Tibial nerve (tissue), 4 donors: ENCODE results near the gene SNAP29. TPM values are rescaled to one million over a fixed set of nuclear protein-coding genes. Genes with fewer than 3 reads are reported as not detected.

Experiments
- DNase-seq, 2 donors: peaks; one replicate each; pipeline ENCODE4 v3.0.0-alpha.2; 2019; ENCODE audit warnings: low spot score in 2 of 2
- H3K27ac ChIP-seq, 4 donors: fragments of 200-600 bp; sonication (generic) in 3 of 4; one replicate each; pipeline ENCODE4 v1.5.1; 2017 to 2019; ENCODE audit warnings: mild to moderate bottlenecking in 1 of 4
- H3K27me3 ChIP-seq, 2 donors: fragments of 200-600 bp; sonication (generic) in 1 of 2; one replicate each; pipeline versions ENCODE4 v1.5.1 to v1.6.0; 2017 to 2019
- H3K36me3 ChIP-seq, 3 donors: fragments of 200-600 bp; sonication (generic); one replicate each; pipeline ENCODE4 v1.5.1; 2018 to 2019
- H3K4me1 ChIP-seq, 4 donors: fragments of 200-600 bp; sonication (generic) in 3 of 4; one replicate each; pipeline ENCODE4 v1.5.1; 2017 to 2019
- H3K4me3 ChIP-seq, 4 donors: fragments of 200-600 bp; sonication (generic) in 3 of 4; one replicate each; pipeline ENCODE4 v1.5.1; 2017 to 2019; ENCODE audit warnings: mild to moderate bottlenecking in 1 of 4, moderate library complexity in 1 of 4
- H3K9me3 ChIP-seq, 4 donors: fragments of 200-600 bp; sonication (generic) in 3 of 4; one replicate each; pipeline ENCODE4 v1.5.1; 2017 to 2019
- EP300 ChIP-seq, 2 donors: sonication (generic); formaldehyde crosslinking; IDR thresholded peaks; one replicate each; pipeline ENCODE4 v1.6.1; 2017; ENCODE audit warnings: antibody characterized with exemption in 2 of 2, mild to moderate bottlenecking in 1 of 2
- POLR2A ChIP-seq, 2 donors: fragments of 450-650 bp; IDR thresholded peaks; one replicate each; pipeline ENCODE4 v1.6.1; 2017; ENCODE audit warnings: antibody characterized with exemption in 2 of 2, mild to moderate bottlenecking in 2 of 2, moderate library complexity in 2 of 2
- WGBS, 2 donors: methylation state at CpG; one replicate each; pipeline ENCODE4 v1.1.5; 2018; 5-methylcytosine and 5-hydroxymethylcytosine counted together
- total RNA-seq, 4 donors: library from RNA; depleted of rRNA; stranded (reverse); fragments of >200 nt; gene quantifications; one replicate each; pipeline ENCODE4 v1.1.0, GENCODE V29; 2016
- TF ChIP-seq, protein P1 (sequence below), 5 experiments: fragments of 200-600 bp in 3 of 5; fragments of 450-650 bp in 2 of 5; sonication (generic) in 3 of 5; IDR thresholded peaks; one replicate each; pipeline ENCODE4 v1.5.1; 2016 to 2019; ENCODE audit warnings: antibody characterized with exemption in 5 of 5, mild to moderate bottlenecking in 3 of 5, moderate library complexity in 2 of 5

Gene SNAP29
- total RNA-seq, 4 donors from 2014 or later, result 18.3 to 36.1 (median 19.6) TPM

DNA sequence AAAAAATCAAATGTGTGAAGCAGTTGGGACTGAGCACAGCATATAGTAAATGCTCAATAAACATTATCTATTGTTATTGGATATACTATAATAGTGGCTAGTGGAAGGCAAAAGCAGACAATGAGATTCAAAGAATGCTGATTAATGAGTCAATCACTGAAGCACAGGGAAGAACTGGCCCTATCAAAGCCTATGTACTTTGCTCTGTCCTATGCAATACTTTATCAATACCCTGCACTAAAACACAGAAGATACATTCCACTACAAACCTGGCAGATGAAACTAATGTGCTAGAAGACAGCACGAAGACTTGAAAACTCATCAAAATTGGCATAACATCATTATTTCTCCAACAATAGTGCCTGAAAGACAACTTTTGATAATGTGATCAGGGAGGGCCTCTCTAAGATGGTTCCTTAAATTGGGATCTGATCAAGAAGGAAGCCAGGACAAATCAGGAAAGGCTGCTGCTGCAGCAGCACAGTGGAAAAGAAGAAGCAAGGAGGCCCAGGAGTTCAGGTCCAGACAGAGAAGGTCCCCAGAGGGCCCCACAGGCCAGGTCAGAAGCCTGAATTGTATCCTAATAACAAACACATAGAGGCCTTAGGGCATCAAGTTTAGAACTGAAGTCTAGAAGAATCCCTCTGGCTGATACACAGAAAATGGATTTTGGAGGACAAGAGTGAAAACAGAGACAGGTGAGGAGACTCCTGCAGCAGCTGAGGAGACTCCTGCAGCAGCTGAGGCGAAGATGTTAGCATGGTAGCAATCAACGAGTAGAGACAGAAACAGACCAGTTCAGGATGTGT lies 18.8 kb upstream of the SNAP29 start:
- Histone ChIP-seq H3K4me1 (peaks cover 0 to 8% (median 0%) of the 10 kb centered on the region in 4 donors), H3K4me3 (no peak overlapping the region), H3K27ac (no peak overlapping the region), H3K27me3 (no peaks in the 10 kb centered on the region), H3K36me3 (no peaks in the 10 kb centered on the region), H3K9me3 (no peaks in the 10 kb centered on the region)
- no peak for DNase-seq
- 87% methylated on average over 3 of the region's 3 CpGs for WGBS, 2 donors
- TF ChIP-seq EP300 (IDR thresholded peaks at IDR 0.05) (no peak), POLR2A (IDR thresholded peaks at IDR 0.05) (no peak)
- TF ChIP-seq, protein P1, sequence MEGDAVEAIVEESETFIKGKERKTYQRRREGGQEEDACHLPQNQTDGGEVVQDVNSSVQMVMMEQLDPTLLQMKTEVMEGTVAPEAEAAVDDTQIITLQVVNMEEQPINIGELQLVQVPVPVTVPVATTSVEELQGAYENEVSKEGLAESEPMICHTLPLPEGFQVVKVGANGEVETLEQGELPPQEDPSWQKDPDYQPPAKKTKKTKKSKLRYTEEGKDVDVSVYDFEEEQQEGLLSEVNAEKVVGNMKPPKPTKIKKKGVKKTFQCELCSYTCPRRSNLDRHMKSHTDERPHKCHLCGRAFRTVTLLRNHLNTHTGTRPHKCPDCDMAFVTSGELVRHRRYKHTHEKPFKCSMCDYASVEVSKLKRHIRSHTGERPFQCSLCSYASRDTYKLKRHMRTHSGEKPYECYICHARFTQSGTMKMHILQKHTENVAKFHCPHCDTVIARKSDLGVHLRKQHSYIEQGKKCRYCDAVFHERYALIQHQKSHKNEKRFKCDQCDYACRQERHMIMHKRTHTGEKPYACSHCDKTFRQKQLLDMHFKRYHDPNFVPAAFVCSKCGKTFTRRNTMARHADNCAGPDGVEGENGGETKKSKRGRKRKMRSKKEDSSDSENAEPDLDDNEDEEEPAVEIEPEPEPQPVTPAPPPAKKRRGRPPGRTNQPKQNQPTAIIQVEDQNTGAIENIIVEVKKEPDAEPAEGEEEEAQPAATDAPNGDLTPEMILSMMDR (IDR thresholded peaks at IDR 0.05), result no peak

DNA sequence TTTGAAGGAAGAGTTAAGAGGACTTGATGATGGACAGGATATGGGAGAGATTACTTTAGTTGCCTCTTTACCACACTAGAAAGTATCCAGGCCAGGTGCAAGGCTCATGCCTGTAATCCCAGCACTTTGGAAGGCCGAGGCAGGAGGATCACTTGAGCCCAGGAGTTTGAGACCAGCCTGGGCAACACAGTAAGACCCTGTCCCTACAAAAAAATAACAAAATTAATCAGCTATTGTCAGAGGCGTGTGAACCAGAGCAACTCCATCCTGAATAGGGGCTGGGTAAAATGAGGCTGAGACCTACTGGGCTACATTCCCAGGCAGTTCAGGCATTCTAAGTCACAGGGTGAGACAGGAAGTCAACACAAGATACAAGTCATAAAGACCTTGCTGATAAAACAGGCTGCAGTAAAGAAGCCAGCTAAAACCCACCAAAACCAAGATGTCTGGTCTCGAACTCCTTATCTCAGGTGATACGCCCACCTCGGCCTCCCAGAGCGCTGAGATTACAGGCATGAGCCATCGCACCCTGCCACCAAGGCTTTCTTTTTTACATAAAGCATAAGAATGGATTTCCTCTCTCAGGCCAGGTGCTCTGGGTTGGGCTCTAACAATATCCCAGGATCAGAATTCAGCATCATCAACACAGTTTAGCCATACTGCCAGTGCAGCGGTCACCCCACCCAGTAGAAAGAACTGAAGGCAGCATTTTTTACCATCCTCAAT lies 18.0 kb upstream of the SNAP29 start:
- DNase-seq, result no peak
- no peak overlapping the region for H3K27ac ChIP-seq
- peaks cover 0 to 8% (median 2%) of the 10 kb centered on the region in 4 donors for H3K4me1 ChIP-seq
- TF ChIP-seq, protein P1 (IDR thresholded peaks at IDR 0.05), result no peak
- TF ChIP-seq EP300 (IDR thresholded peaks at IDR 0.05), result no peak
- TF ChIP-seq POLR2A (IDR thresholded peaks at IDR 0.05), result no peak
- H3K27me3 ChIP-seq, result no peaks in the 10 kb centered on the region
- no peaks in the 10 kb centered on the region for H3K9me3 ChIP-seq
- no peak overlapping the region for H3K4me3 ChIP-seq
- H3K36me3 ChIP-seq, result no peaks in the 10 kb centered on the region
- WGBS, 2 donors, result 80 to 88% methylated on average over 8 of the region's 8 CpGs

GRCh38 chr22:20843501-20843900 lies 15.3 kb upstream of the SNAP29 start:
- no peak for DNase-seq
- Histone ChIP-seq H3K36me3 (no peaks in the 10 kb centered on the region), H3K4me1 (peaks cover 0 to 8% (median 2%) of the 10 kb centered on the region in 4 donors), H3K27ac (no peak overlapping the region), H3K27me3 (no peaks in the 10 kb centered on the region), H3K4me3 (no peak overlapping the region), H3K9me3 (no peaks in the 10 kb centered on the region)
- WGBS, 2 donors, result 61 to 77% methylated on average over 2 of the region's 2 CpGs
- TF ChIP-seq, protein P1 (IDR thresholded peaks at IDR 0.05), result no peak
- TF ChIP-seq EP300 (IDR thresholded peaks at IDR 0.05) (no peak), POLR2A (IDR thresholded peaks at IDR 0.05) (no peak)

DNA sequence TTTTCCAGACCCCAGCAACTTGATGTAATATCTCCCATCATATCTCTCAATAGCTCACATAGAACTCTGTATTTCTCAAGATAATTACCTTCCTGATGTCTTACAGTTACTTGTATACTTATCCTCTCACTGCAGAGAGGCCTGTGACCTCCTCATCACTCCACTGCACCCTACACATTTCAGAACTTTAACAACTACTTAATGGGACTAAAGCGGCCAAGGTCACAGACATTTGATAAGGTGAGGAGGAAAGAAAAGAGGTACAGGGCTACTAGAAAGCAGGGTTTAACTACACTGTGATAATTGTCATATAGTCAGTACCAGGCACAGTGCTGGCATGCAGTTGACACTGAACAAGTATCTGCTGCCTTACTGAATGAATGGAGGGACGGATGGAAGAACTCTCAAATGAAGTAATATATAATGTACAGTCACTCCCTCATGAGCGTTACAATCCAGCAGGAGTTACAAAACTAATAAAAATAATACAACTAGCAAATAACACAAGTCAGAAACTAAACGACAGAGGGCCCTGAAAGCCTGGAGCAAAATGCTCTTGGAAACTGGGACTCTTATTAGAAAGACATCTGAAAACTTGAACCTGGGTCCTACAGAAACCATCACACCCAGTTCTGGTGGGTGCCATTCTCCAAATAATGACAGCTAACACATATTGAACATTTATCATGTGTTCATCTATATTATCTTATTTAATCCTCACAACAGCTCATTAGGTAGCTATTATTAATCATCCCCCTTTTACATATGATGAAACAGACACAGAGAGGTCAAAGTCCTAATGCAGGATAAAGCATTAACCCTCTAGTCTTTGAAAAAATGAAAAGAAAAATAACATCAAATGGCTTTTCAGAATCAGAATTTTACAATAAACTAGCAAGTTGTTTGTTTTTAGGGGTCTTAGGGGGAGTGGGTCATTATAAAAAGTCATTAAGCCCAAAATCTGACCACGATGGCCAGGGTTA lies 14.5 kb upstream of the SNAP29 start:
- no peaks in the 10 kb centered on the region for H3K36me3 ChIP-seq
- DNase-seq, result no peak
- no peak overlapping the region for H3K27ac ChIP-seq
- TF ChIP-seq, protein P1 (IDR thresholded peaks at IDR 0.05), result no peak
- TF ChIP-seq POLR2A (IDR thresholded peaks at IDR 0.05), result no peak
- no peak for TF ChIP-seq EP300 (IDR thresholded peaks at IDR 0.05)
- H3K27me3 ChIP-seq, result no peaks in the 10 kb centered on the region
- WGBS, 2 donors, result 82 to 87% methylated on average over 5 of the region's 5 CpGs
- peaks cover 0 to 8% (median 2%) of the 10 kb centered on the region in 4 donors for H3K4me1 ChIP-seq
- H3K9me3 ChIP-seq, result no peaks in the 10 kb centered on the region
- H3K4me3 ChIP-seq, result no peak overlapping the region
